ENCODE results near the gene TBC1D1. TPM values are rescaled to one million over a fixed set of nuclear protein-coding genes. Genes with fewer than 3 reads are reported as not detected.
A peak's percentile ranks its signal among the peaks of the same experiment; 100 is the strongest.

The TBC1D1 gene
- total and polyA plus RNA-seq, 12 donors, result 85.4 to 153 (median 106) TPM

DNA sequence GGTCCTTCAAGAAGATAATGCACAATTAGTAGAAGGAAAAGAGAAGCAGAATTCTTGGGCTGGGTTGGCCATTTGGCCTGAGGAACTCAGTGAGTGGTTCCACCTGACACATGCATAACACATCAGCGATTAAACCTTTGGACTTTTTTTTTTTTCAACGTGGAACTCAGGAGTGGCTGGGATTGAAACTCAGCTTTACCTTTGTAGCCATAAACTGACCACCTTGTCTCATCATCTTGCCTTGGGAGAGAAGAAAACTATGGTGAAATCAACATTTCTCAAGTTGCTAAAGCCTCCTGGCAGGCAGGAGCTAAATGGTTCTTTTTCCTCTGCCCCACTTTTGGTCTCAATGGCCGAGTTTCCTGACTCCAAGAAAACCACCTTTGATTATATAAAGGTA, 85.6 kb downstream of the TBC1D1 start:
- 39 to 45% methylated on average over 3 of the region's 3 CpGs for WGBS, 2 donors
- H3K9me3 ChIP-seq, result no peaks in the 10 kb centered on the region
- ATAC-seq (peak in 1 of 8 donors; percentile 1), DNase-seq (no peak)
- H3K4me3 ChIP-seq, result peak overlapping the region in 9 of 10 donors; percentile 80 to 98 (median 94)
- no peaks in the 10 kb centered on the region for H3K36me3 ChIP-seq
- H3K27ac ChIP-seq, result peak overlapping the region; percentile 86 to 99 (median 98)
- intact Hi-C loops (cut with DNase I), result loop anchor here in 8 of 10 donors (2.0 to 10.0 kb wide), 10 partner anchors 56 to 292 kb away; partner anchors contain the start of genes PGM2 (in 6 of the 8), TBC1D1 (in 5 of the 8) and RELL1 (in 2 of the 8)
- TF ChIP-seq CTCF (IDR thresholded peaks at IDR 0.05), result no peak
- H3K4me1 ChIP-seq, result peaks cover 5 to 50% (median 31%) of the 10 kb centered on the region in 9 donors
- H3K27me3 ChIP-seq, result no peaks in the 10 kb centered on the region

DNA sequence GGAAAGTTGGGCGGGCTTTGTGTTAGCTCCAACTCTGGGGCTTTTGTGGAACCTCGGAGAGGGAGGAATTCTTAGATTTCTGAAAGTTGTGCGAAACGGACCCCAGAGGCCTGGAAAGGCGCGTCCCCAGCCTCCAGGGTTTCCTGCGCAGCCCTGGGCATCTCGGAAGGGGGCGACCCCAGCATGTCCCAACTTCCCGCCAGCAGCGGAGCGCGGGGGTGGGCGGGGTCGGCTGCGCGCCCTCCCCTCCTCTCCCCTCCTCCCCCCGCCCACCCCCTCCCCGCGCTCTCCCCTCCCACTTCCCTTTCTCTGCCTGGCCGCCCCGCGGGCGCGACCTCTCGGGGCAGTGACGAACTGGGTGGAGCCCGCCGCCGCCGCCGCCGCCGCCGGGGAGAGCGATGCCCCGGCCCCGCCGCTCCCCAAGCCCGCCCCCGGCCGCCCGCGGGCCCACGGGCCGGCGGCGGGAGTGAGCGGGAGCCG, 86.1 kb downstream of the TBC1D1 start:
- DNase-seq (peak; percentile 85 to 86), ATAC-seq (peak; percentile 80 to 94 (median 86))
- Histone ChIP-seq H3K4me1 (peaks cover 5 to 56% (median 36%) of the 10 kb centered on the region in 9 donors), H3K27ac (peak overlapping the region; percentile 86 to 99 (median 98)), H3K36me3 (no peaks in the 10 kb centered on the region), H3K9me3 (no peaks in the 10 kb centered on the region), H3K4me3 (peak overlapping the region; percentile 53 to 98 (median 92)), H3K27me3 (no peaks in the 10 kb centered on the region)
- TF ChIP-seq CTCF (IDR thresholded peaks at IDR 0.05), result peak in 5 of 9 donors; percentile 17 to 48 (median 24)
- WGBS, 2 donors, result 5 to 7% methylated on average over 16 to 45 of the region's 50 CpGs
- intact Hi-C loops (cut with DNase I), result loop anchor here in 8 of 10 donors (2.0 to 10.0 kb wide), 10 partner anchors 55 to 292 kb away; partner anchors contain the start of genes PGM2 (in 6 of the 8), TBC1D1 (in 5 of the 8) and RELL1 (in 2 of the 8)

DNA sequence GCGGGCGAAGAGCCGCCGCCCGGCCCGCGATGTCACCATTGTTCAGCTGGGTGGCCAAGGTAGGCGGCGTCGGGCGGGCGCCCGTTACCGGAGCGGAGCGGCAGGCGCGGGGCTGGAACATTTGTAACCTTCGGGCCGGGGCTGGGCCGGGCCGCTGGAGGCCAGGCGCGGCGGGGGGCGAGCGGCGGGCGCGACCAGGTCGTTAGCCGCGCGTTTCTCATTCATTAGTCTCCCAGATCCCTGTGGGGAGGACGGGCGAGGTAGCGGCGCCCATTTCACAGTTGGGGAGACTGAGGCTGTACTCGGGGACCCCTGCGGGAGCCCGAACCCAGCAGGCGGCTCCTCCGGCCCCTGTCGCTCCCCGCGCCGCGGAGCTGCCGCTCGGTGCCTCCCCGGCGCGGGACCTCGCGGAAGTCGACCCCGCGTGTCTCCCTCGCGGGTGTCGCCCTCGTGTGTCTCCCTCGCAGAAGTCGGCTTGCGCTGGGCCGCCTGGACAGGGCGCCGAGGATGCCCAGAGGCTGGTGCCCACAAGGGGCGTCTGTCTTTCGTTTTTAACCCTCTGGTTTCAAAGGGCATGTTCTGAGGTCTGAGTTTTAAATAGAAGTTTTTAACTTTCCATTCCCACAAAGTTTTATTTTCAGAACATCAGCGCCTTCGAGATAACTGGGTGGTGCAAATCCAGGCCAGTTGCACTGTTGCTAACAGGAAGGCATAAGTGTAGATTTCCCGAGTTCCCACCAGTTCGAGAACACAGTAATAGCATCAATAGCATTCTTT, 86.8 kb downstream of the TBC1D1 start:
- no peaks in the 10 kb centered on the region for H3K9me3 ChIP-seq
- H3K36me3 ChIP-seq, result no peaks in the 10 kb centered on the region
- intact Hi-C loops (cut with DNase I), result loop anchor here in 8 of 10 donors (2.0 to 10.0 kb wide), 10 partner anchors 55 to 293 kb away; partner anchors contain the start of genes PGM2 (in 6 of the 8), TBC1D1 (in 5 of the 8) and RELL1 (in 2 of the 8)
- H3K27ac ChIP-seq, result peak overlapping the region; percentile 86 to 99 (median 98)
- H3K4me3 ChIP-seq, result peak overlapping the region; percentile 53 to 98 (median 92)
- peak; percentile 48 to 91 (median 76) for TF ChIP-seq CTCF (IDR thresholded peaks at IDR 0.05)
- DNase-seq (peak; percentile 79 to 80), ATAC-seq (peak; percentile 80 to 90 (median 84))
- WGBS, 2 donors, result 0% methylated on average over 69 to 74 of the region's 74 CpGs
- no peaks in the 10 kb centered on the region for H3K27me3 ChIP-seq
- H3K4me1 ChIP-seq, result peaks cover 5 to 62% (median 42%) of the 10 kb centered on the region in 9 donors

- ATAC-seq, result peak in 6 of 8 donors; percentile 3 to 48 (median 24)
- intact Hi-C loops (cut with DNase I), result loop anchor here in 8 of 10 donors (5.0 to 10.0 kb wide), 8 partner anchors 54 to 294 kb away; partner anchors contain the start of genes PGM2 (in 6 of the 8), TBC1D1 (in 4 of the 8) and RELL1 (in 2 of the 8)
- 38 to 42% methylated on average over 11 of the region's 11 CpGs for WGBS, 2 donors
Measured at GRCh38 chr4:37978248-37978924, 87.5 kb downstream of the TBC1D1 start.

More at GRCh38 chr4:37978248-37978924, 87.5 kb downstream of the TBC1D1 start:
- peak; percentile 22 to 26 for DNase-seq
- H3K4me3 ChIP-seq, result peak overlapping the region; percentile 53 to 98 (median 92)
- no peak for TF ChIP-seq CTCF (IDR thresholded peaks at IDR 0.05)
- no peaks in the 10 kb centered on the region for H3K9me3 ChIP-seq
- H3K27ac ChIP-seq, result peak overlapping the region; percentile 86 to 99 (median 98)
- no peaks in the 10 kb centered on the region for H3K27me3 ChIP-seq
- peaks cover 0 to 3% (median 0%) of the 10 kb centered on the region in 9 donors for H3K36me3 ChIP-seq
- peaks cover 2 to 63% (median 50%) of the 10 kb centered on the region in 9 donors for H3K4me1 ChIP-seq
